DMS153 treated with DMSO at 0.1 percent for 48 hours (cell line): ENCODE results near the gene POU3F3.

ENCODE experiments used
- DNase-seq: peaks from one replicate; lab custom pipeline; 2025; ENCODE audit not compliant: unreplicated experiment; lab: John Stamatoyannopoulos, UW

POU3F3 gene

DNA sequence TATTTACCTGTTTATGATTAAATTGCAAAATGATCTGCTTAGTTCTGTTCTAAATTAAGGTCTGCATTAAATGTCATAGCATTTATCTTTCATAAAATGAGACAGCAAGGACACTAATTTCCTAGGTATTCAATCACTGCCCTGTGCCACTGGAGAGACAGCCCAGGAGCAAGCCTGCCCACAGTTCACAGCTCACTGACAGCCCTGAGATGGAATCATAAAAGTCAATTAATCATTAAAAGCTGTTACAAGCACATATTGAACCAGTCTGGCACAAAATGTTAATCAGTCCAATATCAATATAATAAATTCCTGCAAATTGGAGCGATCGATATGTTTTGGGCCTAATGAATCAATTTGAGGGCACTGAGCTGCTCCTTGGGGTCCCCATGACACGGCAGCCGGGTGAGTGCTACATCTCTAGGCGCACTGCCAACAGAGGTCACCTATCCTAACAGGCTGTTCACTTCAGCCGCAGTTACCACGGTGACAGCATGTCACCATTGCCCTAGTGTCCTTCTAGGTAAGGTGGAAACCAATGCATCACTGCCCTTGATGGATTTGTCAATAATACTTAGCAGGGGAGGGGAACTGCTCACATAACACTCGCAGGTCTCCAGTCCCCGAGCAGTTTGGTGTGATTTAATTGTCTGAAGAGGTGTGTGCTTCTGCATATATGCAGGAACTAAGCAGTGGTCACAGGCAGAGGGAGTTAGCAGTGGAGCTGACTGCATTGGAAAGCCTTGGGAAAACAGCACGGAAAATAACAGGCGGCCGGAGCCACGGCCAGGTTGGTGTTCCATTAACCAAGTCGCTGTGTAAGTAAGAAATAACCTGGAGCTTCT is 47.3 kb downstream of the POU3F3 start:
- peak; percentile 35 for DNase-seq

GRCh38 chr2:104902317-104902716 is 48.4 kb downstream of the POU3F3 start:
- DNase-seq, result no peak
